Hepatocyte (in vitro differentiated cells): ENCODE measurements around the gene WBP2NL. TPM values are rescaled to one million over a fixed set of nuclear protein-coding genes. Genes with fewer than 3 reads are reported as not detected.

Experiments used
- DNase-seq: peaks from one replicate; pipeline ENCODE4 v3.0.0-alpha.2; 2016; ENCODE audit warnings: low spot score
- H2AFZ ChIP-seq: fragments of 200-600 bp; sonication (generic); 2 replicates; pipeline ENCODE4 v1.6.0; 2016; ENCODE audit warnings: antibody characterized with exemption, mild to moderate bottlenecking
- H3K27ac ChIP-seq: fragments of 200-600 bp; sonication (generic); 2 replicates; pipeline ENCODE4 v1.5.1; 2016; ENCODE audit warnings: mild to moderate bottlenecking
- H3K27me3 ChIP-seq: fragments of 200-600 bp; sonication (generic); 2 replicates; pipeline ENCODE4 v1.6.1; 2016
- H3K36me3 ChIP-seq: fragments of 200-600 bp; sonication (generic); replicated peaks from 2 replicates; pipeline ENCODE4 v1.5.1; 2016; ENCODE audit warnings: low read depth; ENCODE audit not compliant: insufficient read depth
- H3K4me1 ChIP-seq: fragments of 200-600 bp; sonication (generic); 2 replicates; pipeline ENCODE4 v1.5.1; 2016; ENCODE audit warnings: mild to moderate bottlenecking, moderate library complexity; ENCODE audit not compliant: insufficient read depth
- H3K4me2 ChIP-seq: fragments of 200-600 bp; sonication (generic); 2 replicates; pipeline ENCODE4 v1.6.0; 2016
- H3K4me3 ChIP-seq: fragments of 200-600 bp; sonication (generic); 2 replicates; pipeline ENCODE4 v1.5.1; 2016; ENCODE audit warnings: mild to moderate bottlenecking
- H3K79me2 ChIP-seq: fragments of 200-600 bp; sonication (generic); 2 replicates; pipeline ENCODE4 v1.6.0; 2017; ENCODE audit warnings: mild to moderate bottlenecking
- H3K9me2 ChIP-seq: fragments of 200-600 bp; sonication (generic); replicated peaks from 2 replicates; pipeline ENCODE4 v1.6.0; 2017; ENCODE audit warnings: mild to moderate bottlenecking; ENCODE audit not compliant: insufficient read depth
- H3K9me3 ChIP-seq: fragments of 200-600 bp; sonication (generic); 2 replicates; pipeline ENCODE4 v1.5.1; 2016; ENCODE audit warnings: low read depth, mild to moderate bottlenecking
- H4K20me1 ChIP-seq: fragments of 200-600 bp; sonication (generic); 2 replicates; pipeline ENCODE4 v1.6.0; 2016; ENCODE audit warnings: mild to moderate bottlenecking; ENCODE audit not compliant: insufficient read depth, poor library complexity, severe bottlenecking
- EZH2 ChIP-seq: fragments of 200-600 bp; sonication (generic); IDR thresholded peaks from 2 replicates; pipeline ENCODE4 v1.6.1; 2016; ENCODE audit warnings: antibody characterized with exemption, mild to moderate bottlenecking, borderline replicate concordance
- EZH2phosphoT487 ChIP-seq: fragments of 200-600 bp; sonication (generic); IDR thresholded peaks from one replicate; pipeline ENCODE4 v1.6.1; 2018; ENCODE audit warnings: antibody characterized with exemption, mild to moderate bottlenecking, low read depth, moderate library complexity; ENCODE audit not compliant: unreplicated experiment, severe bottlenecking
- WGBS: methylation state at CpG from one replicate; pipeline ENCODE4 v1.1.6; 2016; ENCODE audit warnings: low lambda C conversion rate; ENCODE audit errors: missing lambda C conversion rate; 5-methylcytosine and 5-hydroxymethylcytosine counted together
- polyA plus RNA-seq: library from polyadenylated mRNA; unstranded; fragments of >200 nt; fragmentation: Nextera tagmentation; extraction: Ambion mirVana; gene quantifications from 2 replicates; pipeline ENCODE4 v1.2.1, GENCODE V29; 2016
- total RNA-seq: library from RNA; depleted of rRNA; stranded (reverse); fragments of >200 nt; gene quantifications from 2 replicates; pipeline ENCODE4 v1.2.3, GENCODE V29; 2014
- TF ChIP-seq, protein P1 (sequence below): fragments of 200-600 bp; sonication (generic); IDR thresholded peaks from 2 replicates; pipeline ENCODE4 v1.5.1; 2016; ENCODE audit warnings: antibody characterized with exemption, mild to moderate bottlenecking; ENCODE audit not compliant: poor library complexity

Gene WBP2NL
- total and polyA plus RNA-seq, 2 experiments from 2014 or later = not detected

DNA sequence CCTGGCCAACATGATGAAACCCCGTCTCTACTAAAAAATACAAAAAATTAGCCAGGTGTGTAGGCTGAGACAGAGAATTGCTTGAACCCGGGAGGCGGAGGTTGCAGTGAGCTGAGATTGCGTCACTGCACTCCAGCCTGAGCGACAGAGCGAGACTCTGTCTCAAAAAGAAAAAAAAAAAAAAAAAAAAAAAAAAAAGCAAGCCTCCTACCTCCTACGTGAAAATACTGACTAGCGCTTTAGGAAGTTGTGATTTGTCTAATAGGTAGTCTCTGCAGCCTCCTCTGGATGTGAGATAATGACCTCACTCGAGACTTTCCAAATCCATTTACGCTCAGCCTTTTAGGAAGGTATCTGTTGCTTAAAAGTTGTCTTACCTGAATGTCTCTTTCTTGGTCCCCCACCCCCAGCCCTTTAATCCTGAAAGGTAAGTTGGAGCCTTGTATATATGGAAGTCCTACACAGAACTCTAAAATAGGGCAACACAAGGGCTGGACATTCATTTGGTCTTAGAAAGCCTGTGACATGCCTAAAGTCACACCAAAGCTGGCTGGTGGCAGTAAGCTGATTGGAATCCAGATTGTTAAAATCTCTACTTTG is 23.8 kb upstream of the WBP2NL start:
- TF ChIP-seq EZH2 = no peak
- TF ChIP-seq EZH2phosphoT487 = no peak
- TF ChIP-seq, protein P1, sequence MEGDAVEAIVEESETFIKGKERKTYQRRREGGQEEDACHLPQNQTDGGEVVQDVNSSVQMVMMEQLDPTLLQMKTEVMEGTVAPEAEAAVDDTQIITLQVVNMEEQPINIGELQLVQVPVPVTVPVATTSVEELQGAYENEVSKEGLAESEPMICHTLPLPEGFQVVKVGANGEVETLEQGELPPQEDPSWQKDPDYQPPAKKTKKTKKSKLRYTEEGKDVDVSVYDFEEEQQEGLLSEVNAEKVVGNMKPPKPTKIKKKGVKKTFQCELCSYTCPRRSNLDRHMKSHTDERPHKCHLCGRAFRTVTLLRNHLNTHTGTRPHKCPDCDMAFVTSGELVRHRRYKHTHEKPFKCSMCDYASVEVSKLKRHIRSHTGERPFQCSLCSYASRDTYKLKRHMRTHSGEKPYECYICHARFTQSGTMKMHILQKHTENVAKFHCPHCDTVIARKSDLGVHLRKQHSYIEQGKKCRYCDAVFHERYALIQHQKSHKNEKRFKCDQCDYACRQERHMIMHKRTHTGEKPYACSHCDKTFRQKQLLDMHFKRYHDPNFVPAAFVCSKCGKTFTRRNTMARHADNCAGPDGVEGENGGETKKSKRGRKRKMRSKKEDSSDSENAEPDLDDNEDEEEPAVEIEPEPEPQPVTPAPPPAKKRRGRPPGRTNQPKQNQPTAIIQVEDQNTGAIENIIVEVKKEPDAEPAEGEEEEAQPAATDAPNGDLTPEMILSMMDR = no peak
- 80% methylated on average over 10 of the region's 10 CpGs for WGBS
- Histone ChIP-seq H3K36me3 (no peaks in the 10 kb centered on the region), H3K27me3 (peaks cover 43% of the 10 kb centered on the region), H3K79me2 (no peaks in the 10 kb centered on the region), H3K4me2 (no peak overlapping the region), H4K20me1 (no peaks in the 10 kb centered on the region), H2AFZ (no peak overlapping the region), H3K9me2 (no peaks in the 10 kb centered on the region), H3K4me3 (no peak overlapping the region), H3K9me3 (no peaks in the 10 kb centered on the region), H3K27ac (no peak overlapping the region), H3K4me1 (no peaks in the 10 kb centered on the region)
- DNase-seq = no peak

DNA sequence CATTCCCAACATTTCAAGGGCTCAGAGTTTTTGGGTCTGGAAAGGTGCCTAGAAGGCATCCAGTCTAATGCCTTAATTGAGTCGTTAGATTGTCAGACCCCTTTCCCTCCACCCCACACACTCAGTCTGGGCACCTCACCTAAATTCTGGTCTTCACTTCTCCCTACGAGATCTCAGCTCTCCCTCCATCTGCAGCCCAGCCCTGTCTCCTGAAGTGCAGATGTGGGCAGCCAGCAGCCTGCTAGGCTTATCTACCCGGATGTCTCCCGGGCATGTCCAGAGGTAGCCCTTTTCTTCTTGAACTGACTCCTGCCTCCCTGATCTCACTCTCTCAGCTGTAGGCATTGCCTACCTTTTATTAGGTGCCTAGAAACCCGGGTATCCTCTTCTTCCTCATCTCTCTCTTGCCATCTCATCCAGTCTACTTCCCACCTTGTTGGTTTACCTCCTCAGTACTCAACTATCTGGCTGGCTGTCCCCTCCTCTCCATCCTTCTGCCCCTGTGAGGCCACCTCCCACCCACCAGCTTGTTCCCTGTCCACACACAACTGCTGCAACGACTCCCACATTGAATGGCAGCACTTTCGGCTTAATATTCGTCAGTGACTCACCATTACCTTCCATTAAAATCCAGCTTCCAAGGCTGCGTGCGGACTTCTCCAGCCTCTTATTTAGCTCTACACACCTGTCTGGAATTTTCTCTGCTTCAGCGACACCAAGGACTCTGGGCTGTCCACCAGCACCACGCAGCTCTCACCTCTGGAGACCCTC is 23.1 kb upstream of the WBP2NL start:
- H3K4me1 ChIP-seq = no peaks in the 10 kb centered on the region
- H3K27me3 ChIP-seq = peaks cover 43% of the 10 kb centered on the region
- H3K36me3 ChIP-seq = no peaks in the 10 kb centered on the region
- H3K9me3 ChIP-seq = no peaks in the 10 kb centered on the region
- H3K79me2 ChIP-seq = no peaks in the 10 kb centered on the region
- no peaks in the 10 kb centered on the region for H3K9me2 ChIP-seq
- no peaks in the 10 kb centered on the region for H4K20me1 ChIP-seq
- TF ChIP-seq, protein P1 = no peak
- TF ChIP-seq EZH2phosphoT487 = no peak
- no peak for TF ChIP-seq EZH2
- no peak overlapping the region for H2AFZ ChIP-seq
- H3K4me3 ChIP-seq = no peak overlapping the region
- 68% methylated on average over 12 of the region's 12 CpGs for WGBS
- H3K4me2 ChIP-seq = no peak overlapping the region
- DNase-seq = no peak
- H3K27ac ChIP-seq = no peak overlapping the region

DNA sequence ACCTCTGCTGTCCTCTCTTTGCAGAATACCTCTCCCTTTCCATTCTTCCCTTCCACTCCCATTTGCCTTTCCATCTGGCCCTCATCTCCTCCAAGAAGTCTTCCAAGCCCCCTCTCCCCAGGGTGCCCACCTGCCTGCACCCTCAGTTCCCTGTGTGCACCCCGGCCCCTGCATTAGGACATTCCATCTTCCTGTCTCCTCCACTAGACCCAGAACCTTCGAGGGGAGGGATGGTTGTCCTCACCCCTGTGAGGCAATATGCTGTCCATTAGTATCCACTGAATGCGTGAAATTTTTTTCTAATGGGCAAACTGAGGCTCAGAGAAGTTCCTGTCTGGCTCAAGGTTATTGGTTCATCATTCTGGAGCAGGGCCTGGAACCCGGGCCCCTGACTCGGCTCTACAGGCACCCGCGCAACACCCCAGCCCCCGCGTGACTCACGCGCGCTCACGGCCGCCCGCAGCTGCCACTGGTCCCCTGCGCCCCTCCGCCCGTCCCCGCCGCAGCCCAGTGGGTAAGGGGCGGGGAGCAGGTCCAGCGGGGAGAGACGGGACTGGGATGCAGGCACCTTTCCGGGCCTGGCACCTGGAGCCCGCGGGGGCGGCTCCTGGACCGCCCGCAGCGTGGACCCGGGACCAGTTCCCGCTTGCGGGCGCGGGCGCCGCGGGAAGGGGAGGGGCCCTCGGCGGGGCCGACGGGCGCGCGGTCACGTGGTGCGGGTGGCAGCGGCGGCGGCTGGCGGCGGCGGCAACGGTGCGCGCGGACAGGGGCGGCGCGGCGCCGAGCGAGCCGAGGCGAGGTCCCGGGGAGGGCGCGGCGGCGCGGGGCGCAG is 22.3 kb upstream of the WBP2NL start:
- Histone ChIP-seq H2AFZ (peak overlapping the region; percentile 66), H3K27ac (no peak overlapping the region), H4K20me1 (no peaks in the 10 kb centered on the region), H3K4me3 (peak overlapping the region; percentile 42), H3K4me2 (peak overlapping the region; percentile 96), H3K36me3 (no peaks in the 10 kb centered on the region), H3K27me3 (peaks cover 43% of the 10 kb centered on the region), H3K9me3 (no peaks in the 10 kb centered on the region), H3K79me2 (no peaks in the 10 kb centered on the region), H3K4me1 (no peaks in the 10 kb centered on the region), H3K9me2 (no peaks in the 10 kb centered on the region)
- WGBS = 4% methylated on average over 42 of the region's 72 CpGs
- TF ChIP-seq, protein P1 = no peak
- peak; percentile 68 for DNase-seq
